ENCODE measurements around the gene KRT9.
"Not testable (repeated sequence)": the region's sequence is repeated elsewhere in the genome, so short reads cannot be mapped to it uniquely, and the experiment has no call there.

KRT9 gene

DNA sequence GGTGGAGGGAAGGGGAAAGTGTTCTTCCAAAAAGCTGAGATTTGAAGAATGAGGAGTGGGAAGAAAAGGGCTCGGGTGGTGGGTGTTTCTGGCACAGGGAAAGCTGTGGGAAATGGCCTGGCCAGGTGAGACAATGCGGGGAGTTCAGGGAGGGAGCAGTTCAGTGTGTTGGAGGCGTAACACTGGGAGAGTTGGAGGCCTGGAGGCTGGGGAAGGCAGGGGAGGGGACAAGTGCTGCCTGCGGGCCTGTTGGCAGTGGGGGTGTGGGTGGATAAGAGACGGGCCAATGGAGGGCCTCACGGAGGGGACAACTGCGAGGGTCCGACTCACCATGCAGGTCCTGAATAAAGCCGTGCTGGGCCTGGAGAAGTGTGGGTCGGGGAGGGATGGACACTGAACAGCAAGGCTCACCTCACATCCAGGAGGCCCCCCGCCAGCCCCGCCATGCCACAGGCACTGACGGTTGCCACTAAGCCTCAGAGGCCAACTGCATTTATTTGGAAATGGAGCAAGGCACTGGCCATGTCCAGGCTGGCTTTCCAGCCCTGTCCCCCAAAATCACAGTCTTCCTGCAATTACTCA, 25.9 kb downstream of the KRT9 start:
- DNase-seq (ENCODE audit: low read depth), result no peak

DNA sequence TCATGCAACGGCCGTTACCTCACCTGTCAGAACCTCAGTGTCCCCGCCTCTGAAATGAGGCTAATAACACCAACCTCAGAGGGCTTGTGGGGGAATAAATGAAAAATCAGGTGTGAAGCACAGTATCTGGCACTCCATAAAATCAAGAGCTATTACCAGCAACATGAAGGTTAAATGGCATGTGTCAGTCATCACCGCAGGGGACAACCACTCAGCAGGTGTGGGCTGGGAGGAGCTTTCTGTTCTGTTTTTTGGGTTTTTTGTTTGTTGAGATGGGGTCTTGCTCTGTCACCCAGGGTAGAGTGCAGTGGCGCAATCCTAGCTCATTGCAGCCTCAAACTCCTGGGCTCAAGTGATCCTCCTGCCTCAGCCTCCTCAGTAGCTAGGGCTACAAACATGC, 26.9 kb downstream of the KRT9 start:
- no peak for DNase-seq (ENCODE audit: low read depth)

DNA sequence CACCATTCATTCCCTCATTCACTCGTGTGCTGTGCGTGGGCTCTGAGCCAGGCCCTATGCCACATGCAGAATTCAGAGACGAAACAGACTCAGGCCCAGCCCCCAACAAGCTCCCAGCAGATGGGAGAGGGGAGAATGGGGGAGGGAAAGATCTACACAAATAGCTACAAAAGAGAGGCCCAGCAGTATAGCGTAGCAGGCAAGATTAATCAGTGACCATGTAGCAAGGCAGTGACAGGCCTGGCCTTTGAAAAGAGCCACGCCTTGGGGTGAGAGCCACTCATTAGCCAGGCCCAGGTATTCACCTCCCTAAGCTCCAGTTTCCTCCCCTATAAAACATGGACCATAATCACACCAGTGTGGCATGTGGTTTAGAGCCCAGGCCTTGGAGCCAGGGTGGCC, 27.4 kb downstream of the KRT9 start:
- DNase-seq (ENCODE audit: low read depth), result no peak

DNA sequence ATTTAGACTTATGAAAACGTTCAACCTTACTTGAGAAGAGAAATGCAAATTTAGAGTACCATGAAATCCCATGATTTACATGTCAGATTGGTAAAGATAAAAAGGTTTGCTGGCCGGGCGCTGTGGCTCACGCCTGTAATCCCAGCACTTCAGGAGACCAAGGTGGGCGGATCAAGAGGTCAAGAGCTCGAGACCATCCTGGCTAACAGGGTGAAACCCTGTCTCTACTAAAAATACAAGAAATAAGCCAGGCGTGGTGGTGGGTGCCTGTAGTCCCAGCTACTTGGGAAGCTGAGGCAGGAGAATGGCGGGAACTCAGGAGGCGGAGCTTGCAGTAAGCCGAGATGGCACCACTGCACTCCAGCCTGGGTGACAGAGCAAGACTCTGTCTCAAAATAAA, 29.1 kb downstream of the KRT9 start:
- DNase-seq (ENCODE audit: low read depth), result not testable (repeated sequence)

DNA sequence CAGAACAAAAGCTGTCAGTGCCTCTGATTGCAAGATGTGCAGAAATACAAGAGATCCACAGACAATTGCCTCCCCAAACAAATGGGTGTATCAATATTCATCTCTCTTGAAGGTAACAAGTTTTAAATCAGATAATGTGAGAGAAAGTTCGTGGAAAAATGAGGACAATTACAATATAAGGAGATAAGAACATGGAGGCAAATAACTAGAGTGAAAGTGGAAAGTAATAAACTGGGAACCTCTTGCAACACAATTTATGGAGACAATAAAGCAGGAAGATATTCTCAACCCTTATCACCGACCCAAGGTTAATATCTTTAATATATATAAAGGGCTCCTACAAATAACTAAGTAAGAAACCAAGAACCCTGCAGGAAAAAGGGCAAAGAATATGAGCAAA, 29.5 kb downstream of the KRT9 start:
- no peak for DNase-seq (ENCODE audit: low read depth)

DNA sequence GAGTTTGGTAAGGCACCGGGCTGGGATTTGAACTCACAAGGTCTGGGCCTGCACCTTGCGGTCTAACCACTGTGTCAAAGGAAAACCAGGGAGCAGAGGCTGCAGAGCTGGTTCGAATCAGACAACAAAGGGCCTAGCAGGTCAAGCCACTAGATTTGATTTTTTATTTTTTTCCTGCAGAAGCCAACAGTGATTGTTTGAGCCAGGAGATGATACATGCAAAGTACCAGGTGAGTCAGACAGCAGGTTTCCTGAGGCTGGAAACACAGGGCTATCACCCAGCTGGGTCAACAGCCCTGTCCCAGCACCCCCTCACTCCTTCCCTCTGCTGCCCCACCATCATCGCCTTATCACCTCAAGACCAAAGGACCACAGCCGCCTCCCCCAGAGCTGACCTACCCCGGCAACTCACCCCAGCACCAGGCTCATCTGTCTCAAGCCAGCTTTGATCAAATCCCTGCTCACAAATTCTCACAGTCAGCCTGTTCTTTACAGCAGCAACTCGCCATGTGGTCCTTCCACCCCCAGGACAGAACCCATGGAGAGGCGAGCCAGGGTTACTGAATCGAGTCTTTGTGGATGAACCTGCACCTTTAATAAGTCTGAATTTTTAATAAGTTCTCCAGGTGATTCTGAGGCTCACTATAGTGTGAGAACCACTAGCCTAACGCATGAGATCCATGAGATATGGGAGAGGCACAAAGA, 30.8 kb downstream of the KRT9 start:
- no peak for DNase-seq (ENCODE audit: low read depth)

DNA sequence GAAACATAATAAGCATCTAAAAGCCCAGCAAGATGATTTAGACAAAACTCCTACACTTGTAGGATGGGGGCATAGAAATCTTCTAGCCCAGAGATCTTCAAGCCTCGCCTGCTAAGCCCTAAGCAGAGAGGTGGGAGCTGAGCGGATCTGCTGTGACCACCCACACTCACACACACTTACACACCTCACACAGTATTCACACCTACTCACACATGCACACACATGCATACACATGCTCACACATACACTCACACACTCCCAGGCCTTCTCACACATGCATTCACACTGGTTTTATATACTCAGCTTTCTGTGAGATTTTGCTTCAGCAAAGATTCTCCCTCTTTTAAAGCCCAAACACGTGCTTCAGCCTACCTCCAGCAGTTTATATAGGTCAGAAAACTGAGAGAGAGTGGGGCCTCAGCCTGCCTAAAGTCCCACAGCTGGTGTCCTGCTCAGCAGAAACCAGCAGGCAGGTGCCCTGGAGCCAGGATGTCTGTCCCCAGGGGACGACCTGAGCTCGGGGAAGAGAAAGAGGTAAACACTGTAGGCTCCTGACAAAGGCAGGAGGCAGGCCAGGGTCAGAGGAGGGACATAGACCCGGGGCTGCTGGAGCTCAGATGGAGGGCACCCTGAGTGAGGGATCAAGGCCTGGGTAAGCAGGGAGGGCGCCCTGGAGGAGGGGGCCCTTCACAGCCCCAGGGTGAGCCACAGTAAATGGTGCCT, 31.7 kb downstream of the KRT9 start:
- DNase-seq (ENCODE audit: low read depth), result no peak

DNA sequence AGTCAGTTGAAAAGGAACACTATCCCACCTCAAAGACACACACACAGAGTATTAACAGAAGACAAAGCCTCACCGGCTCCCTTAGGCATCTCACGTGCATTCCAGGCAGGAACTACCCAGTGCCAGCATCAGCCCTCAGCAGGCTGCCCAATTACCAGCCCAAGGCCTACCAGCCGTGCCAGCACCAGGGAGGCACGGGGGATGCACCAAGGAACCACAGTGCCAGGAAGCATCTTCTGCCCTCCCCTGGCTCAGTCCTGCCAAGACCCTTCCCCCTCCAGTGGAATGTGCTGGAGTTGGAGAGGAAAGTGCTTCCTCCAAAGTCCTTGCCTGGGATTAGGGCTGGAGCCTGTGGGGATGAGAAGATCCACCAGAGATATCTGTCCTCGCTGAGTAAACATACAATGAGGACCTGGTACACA, 32.8 kb downstream of the KRT9 start:
- DNase-seq (ENCODE audit: low read depth), result no peak

DNA sequence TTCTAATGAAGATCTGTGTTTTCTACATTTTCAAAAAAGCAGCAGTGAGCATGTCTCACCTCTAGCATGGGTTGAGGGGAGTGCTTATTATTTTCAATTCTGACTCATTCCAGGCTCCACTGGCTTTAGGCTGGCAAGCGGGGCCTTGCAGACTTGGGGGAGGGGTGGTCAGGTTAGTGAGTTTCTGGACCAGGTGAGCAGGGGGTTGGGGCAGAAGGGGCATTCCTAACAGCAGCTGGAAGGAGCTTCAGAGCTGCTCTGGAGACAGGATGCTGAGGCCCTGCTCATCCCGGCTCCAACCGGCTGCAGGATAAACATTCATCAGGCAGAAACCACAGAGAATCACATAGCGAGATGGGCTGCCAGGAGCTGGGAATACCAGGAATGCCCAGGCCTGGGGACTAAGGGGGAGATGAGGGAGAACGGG, 33.3 kb downstream of the KRT9 start:
- no peak for DNase-seq (ENCODE audit: low read depth)

DNA sequence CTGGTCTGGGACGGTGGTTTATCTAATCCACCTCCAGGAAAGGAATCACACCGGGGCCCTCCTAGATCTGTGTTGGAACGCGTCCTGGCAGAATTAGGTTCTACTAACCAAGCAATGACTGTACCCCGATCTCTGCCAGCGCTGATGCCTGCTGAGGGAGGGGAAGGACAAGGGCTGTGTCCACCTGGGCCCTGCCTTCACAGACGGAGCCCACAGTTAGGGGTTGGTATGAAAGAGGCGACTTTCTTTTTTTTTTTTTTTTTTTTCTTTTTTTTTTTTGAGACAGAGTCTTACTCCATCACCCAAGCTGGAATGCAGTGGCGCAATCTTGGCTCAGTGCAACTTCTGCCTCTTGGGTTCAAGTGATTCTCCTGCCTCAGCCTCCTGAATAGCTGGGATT, 33.9 kb downstream of the KRT9 start:
- no peak for DNase-seq (ENCODE audit: low read depth)

DNA sequence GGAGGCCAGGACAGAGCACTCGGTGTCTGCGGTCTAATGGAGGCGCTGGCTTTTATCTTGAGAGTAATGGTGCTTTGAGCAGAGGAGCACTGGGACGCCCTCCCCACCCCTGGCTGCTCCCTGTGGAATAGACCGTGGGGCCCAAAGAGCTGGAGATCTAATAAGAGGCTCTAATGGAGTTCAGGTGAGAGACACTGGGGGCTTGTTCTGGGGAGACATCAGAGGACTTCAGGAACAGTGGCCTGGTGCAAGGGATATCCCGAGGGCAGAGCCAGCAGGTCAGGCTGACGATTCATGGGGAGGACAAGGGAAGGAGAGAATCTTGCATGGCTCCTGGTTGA, 34.3 kb downstream of the KRT9 start:
- DNase-seq (ENCODE audit: low read depth), result no peak

DNA sequence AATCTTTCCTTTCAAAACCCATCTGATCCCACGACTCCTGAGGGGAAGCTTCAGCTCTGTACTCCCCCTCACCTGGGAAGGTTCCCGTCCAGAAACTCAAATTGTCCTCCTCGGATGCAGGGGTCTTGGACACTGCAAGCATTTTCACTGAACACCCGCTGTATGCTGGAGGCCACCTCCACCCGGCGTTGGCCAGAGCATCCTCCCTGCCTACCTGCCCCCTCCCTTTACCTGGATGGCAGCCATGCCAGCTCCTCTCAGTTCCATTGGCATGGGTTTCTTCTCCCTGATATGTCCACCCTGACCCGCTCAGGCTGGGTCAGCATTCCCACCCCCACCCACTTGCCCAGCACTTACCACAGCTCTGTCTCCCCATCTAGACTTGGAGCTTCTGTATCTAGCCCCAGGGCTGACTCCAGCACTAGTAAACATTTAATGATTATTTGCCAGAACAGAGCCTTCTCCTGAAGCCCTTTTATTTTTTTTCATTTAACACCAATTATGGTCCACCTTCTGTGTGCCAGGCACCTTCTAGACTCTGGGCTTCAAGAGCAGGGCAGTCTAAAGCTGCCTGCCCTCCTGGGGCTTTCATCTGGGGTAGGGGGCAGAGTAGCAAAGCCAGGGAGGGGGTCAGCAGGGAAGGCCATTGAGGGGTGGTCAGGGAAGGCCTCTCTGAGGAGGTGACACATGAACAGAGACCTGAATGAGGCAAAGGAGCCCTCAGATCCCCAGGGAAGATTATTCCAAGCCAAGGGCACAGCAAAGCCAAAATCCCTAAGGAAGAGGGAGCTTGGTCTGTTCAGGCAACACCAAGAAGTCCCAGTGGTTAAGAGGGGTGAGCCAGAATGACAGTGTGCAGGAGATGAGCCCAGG, 34.9 kb downstream of the KRT9 start:
- DNase-seq (ENCODE audit: low read depth), result no peak

DNA sequence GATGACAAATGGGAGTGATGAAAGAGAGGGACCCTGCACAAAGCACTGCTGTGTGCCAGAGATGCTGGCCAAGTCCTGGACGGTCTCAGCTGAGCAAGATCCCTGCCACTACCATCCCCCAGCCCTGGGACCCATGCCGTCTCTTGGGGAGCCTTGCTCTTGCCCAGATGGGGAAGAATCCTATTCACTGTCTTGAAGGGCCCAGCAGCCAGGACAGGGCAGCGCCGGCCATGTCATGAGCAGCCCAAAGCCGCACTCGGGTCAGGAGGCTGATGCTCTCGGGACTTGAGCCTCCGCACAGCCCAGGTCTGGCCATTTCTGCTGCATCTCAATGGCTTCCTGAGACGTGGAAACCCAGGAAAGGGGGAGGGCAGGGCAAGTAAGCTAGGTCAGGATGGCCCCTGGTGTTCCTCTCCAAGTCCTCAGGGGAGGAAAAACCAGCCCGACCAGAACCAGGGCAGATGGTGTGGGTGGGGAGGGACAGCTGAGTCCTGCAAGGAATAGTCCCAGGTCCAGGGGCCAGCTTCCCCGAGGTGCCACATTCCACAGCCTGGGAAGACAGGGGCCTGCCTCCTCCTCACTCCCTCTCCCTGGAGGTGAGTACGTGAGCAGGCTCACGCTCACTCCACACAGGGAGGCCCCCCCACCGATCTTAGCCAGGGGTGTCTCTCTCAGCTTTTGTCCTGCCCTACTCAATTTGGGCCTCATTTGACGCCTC, 35.9 kb downstream of the KRT9 start:
- no peak for DNase-seq (ENCODE audit: low read depth)

DNA sequence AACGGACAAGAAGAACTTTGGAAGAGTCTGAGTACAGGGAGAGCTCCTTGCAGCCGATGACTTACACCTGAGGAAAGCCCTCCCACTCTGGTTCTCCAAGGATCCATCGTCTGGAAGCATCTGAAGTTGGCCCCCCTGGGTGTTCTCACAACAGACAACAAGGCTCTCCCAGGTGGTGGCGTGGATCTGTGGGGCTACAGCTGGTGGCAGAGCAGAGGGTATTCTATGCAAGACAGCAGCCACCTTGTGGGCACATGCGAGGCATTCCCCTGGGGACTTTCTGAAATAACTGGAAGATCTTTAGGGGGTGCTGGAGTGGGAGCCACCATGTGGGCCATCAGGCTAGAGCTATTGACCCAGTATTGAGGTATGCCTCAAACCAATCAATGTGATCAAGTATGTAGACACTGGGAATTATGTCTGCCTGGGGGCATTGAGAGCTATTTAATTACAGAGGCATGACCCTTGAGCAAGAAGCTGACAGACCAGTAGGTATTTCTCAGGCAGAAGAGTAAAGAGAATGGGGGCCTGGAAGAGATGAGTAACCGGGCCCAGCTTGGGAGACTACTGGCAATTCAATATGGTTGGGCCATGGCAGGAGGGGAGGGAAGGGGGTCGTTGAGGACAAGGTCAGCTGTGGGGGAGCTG, 36.8 kb downstream of the KRT9 start:
- DNase-seq (ENCODE audit: low read depth), result no peak

DNA sequence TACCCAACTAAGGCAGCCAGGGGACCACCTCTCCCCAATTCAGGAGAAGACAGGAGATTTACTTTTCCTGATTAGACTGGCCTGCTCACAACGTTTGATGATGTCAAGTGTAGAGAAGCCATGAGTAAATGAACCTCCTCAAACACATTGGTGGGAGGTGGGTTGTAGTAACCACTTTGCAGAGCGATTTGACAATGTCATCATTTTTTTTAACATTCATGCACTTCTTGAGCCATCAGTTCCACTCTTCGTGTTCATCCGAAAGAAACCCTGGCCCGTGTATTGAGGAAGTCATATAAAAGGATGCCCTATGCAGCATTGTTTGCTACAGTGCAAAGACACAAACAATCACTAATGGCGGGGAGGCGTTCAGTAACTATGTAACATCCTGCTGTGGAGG, 38.2 kb downstream of the KRT9 start:
- DNase-seq (ENCODE audit: low read depth), result no peak

DNA sequence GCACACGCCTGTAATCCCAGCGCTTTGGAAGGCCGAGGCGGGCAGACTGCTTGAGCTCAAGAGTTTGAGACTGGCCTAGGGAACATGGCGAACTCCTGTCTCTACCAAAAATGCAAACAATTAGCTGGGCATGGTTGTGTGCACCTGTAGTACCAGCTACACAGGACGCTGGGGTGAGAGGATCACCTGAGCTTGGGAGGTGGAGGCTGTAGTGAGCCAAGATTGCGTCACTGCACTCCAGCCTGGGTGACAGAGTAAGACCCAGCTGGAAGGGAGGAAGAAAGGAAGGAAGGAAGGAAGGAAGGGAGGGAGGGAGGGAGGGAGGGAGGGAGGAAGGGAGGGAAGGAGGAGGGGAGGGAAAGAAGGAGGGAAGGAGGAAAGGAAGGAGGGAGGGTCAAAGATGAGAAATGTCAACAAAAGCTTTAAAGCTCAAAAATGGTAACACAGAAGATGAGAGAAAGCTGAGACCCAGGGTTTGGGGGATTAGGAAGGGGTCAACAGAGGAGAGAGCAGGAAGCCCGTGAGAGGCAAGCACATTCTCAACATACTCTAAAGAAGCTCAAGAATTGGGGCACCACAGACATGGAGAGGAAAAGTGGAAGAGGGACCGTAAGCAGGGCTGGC, 38.8 kb downstream of the KRT9 start:
- no peak for DNase-seq (ENCODE audit: low read depth)

DNA sequence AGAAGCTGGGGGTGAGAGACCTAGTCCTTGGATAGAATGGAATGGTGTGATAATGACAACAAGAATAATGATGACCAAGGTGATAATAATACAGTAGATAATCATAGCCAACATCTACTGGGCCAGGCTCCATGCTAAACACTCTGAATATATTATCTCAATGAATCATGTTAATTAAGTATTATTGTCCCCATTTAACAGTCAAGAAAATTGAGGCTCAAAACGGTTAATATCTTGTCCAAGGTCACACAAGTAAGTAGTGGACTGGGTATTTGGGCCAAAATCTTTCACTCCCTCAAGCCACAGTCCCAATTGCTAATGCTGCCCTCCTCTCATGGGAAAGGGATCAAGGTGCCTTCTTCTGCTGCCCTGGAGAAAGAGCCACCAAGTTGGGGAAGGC, 39.9 kb downstream of the KRT9 start:
- DNase-seq (ENCODE audit: low read depth), result no peak

DNA sequence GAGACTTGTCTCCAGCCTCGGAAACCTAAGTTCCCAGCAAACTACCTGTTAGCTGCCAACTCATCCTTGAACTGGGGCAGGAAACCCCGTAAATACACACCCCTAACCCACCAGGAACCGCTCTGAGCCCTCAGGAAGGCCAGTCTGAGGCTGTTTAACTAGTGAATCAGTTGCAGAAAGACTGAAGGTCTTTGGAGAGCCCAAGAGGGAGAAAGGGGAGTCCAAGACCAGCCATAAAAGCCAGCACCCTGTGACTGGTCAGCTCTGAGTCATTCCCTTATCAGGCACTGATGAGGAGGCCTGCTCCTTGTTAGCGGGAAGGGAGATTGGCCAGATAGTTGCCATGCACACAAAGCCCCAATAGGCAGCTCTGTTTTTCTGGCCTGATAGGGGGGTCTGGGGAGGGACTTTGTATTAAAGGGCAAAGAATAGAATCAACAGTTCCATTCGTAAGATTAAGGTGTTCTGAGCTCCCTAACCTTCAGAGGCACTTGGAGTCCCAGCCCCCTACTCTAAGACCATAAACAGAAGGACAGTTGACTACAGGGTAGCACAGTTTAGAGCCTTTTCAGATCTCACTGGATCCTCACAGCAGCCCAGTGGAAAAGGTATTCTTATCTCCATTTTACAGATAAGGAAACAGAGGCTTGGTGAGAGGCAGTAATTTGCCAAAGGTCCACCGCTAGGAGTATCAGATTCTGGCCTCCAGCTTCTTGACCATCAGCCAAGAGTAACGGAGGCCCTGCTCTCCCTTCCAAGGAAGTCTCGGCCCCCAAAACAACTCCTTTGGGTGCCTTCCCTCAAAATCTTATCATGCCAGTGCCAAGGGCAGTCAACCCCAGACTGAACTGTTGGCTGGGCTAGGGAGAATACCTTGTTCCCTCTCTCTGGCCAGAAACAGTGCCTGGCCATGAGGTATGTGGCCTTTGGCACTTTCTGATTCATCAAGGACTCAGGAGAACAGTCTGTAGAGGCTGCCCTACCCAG, 41.5 kb downstream of the KRT9 start:
- peak; percentile 76 for DNase-seq (ENCODE audit: low read depth)

DNA sequence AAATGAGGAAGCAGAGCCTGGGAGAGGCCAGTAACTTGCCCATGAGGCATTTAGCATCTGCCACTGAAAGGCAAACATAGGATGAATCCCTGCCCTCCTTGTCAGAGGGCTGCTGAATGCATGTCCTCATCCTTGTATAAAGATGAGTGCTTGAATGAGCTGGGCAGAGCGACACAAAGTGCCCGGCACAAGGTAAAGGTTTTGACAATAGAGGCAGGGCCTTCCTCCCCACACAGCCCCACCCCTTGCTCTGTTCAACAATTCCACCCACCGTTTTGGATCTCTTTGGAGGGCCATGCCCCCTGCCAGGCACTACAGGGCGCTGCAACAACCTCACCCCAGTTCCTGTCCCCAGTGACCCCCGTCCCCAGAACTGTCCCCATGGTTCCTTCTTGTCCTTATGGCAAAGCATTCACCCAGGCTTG, 42.4 kb downstream of the KRT9 start:
- no peak for DNase-seq (ENCODE audit: low read depth)

DNA sequence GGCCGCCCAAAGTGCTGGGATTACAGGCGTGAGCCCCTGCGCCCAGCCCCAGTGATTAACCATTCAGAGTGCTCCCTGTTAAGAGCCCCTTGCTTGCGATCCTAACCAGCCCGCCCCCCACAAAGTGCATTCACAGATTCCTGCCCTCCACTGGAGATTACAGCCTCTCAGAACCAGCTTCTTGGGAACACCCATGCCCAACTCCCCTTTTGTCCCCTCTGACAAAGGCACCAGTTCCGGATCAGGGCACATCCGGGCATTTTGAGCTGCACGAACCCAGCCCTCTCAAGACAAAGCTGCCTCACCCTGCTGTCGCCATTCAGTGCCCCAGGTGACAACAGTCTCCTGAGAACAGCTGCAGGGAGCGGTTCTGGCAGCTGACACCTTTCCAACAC, 42.9 kb downstream of the KRT9 start:
- DNase-seq (ENCODE audit: low read depth), result no peak

Measured in stromal cell of bone marrow (primary cell).